ENCODE results near the gene BPIFB3. TPM values are rescaled to one million over a fixed set of nuclear protein-coding genes. Genes with fewer than 3 reads are reported as not detected.

BPIFB3 gene
- total RNA-seq, 1 donor from 2014 or later, result not detected

GRCh38 chr20:33061658-33062028 is 7.9 kb downstream of the BPIFB3 start:
- no peak for DNase-seq (ENCODE audit: low read depth, low spot score)

- no peak for DNase-seq (ENCODE audit: low read depth, low spot score)
Measured at GRCh38 chr20:33062105-33062824, 8.6 kb downstream of the BPIFB3 start.

GRCh38 chr20:33062825-33063149 is 9.1 kb downstream of the BPIFB3 start:
- DNase-seq (ENCODE audit: low read depth, low spot score), result no peak

GRCh38 chr20:33063271-33063670 is 9.6 kb downstream of the BPIFB3 start:
- DNase-seq (ENCODE audit: low read depth, low spot score), result no peak

- no peak for DNase-seq (ENCODE audit: low read depth, low spot score)
Measured at GRCh38 chr20:33064572-33065287, 11.0 kb downstream of the BPIFB3 start.

- no peak for DNase-seq (ENCODE audit: low read depth, low spot score)
Measured at GRCh38 chr20:33065785-33066184, 12.1 kb downstream of the BPIFB3 start.

- no peak for DNase-seq (ENCODE audit: low read depth, low spot score)
Measured at GRCh38 chr20:33067806-33068205, 14.1 kb downstream of the BPIFB3 start.

- no peak for DNase-seq (ENCODE audit: low read depth, low spot score)
Measured at GRCh38 chr20:33068251-33068939, 14.7 kb downstream of the BPIFB3 start.

- no peak for DNase-seq (ENCODE audit: low read depth, low spot score)
Measured at GRCh38 chr20:33069673-33070072, 16.0 kb downstream of the BPIFB3 start.

- DNase-seq (ENCODE audit: low read depth, low spot score), result no peak
Measured at GRCh38 chr20:33070111-33071053, 16.7 kb downstream of the BPIFB3 start.

- no peak for DNase-seq (ENCODE audit: low read depth, low spot score)
Measured at GRCh38 chr20:33071198-33071597, 17.5 kb downstream of the BPIFB3 start.

- DNase-seq (ENCODE audit: low read depth, low spot score), result no peak
Measured at GRCh38 chr20:33072362-33072761, 18.7 kb downstream of the BPIFB3 start.

- DNase-seq (ENCODE audit: low read depth, low spot score), result no peak
Measured at GRCh38 chr20:33072813-33073212, 19.1 kb downstream of the BPIFB3 start.

GRCh38 chr20:33074675-33075074 is 21.0 kb downstream of the BPIFB3 start:
- DNase-seq (ENCODE audit: low read depth, low spot score), result no peak

- no peak for DNase-seq (ENCODE audit: low read depth, low spot score)
Measured at GRCh38 chr20:33075281-33075680, 21.6 kb downstream of the BPIFB3 start.

GRCh38 chr20:33076662-33077372 is 23.1 kb downstream of the BPIFB3 start:
- DNase-seq (ENCODE audit: low read depth, low spot score), result no peak

GRCh38 chr20:33079259-33079658 is 25.6 kb downstream of the BPIFB3 start, which contains the start of gene BPIFB4:
Gene BPIFB4 (plus strand): TSS chr20:33079643. CDS start chr20:33081527, 1,884 bp downstream.
- DNase-seq (ENCODE audit: low read depth, low spot score), result no peak

- DNase-seq (ENCODE audit: low read depth, low spot score), result no peak
Measured at GRCh38 chr20:33081411-33082154, 27.9 kb downstream of the BPIFB3 start.

GRCh38 chr20:33082546-33082945 is 28.8 kb downstream of the BPIFB3 start:
- no peak for DNase-seq (ENCODE audit: low read depth, low spot score)

Measured in pulmonary artery endothelial cell (primary cell).